ENCODE measurements around the gene ALG14.

The ALG14 gene

DNA sequence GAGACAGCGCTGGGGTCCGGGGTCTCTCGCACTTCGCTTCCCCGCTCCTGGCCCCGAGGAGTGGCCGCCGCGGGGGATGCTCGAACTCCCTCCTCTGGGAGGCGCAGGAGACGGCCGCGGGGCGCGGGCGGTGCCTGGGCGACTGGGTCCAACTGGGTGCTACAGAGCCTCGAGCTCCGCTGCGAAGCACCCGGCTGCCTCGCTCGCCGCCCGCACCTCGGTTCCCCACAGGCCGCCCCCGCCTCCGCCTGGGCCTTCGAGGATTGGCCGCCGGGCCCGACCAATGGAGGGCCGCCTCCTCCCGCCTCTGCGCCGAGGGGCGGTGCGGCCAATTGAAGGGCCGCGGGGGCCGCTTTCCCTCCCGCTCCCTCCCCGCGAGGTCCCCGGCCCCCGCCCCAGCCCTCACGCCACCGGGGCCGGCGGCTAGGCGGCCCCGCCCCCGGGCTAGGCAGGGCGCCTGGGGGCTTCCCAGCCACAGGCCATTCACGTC, 145.8 kb downstream of the ALG14 start, which contains the start of gene CNN3:
CNN3 (minus strand) TSS at position 196 of the 490 bp plus-strand sequence. CDS start 216 bp downstream, outside the sequence.
- peak; percentile 93 for DNase-seq (ENCODE audit: extremely low spot score)
- ChIA-PET POLR2A (interaction anchor here (0.5 to 2.1 kb wide), 10 partner anchors 9 to 146 kb away, joined by 3 to 9 read pairs (median 3); partner anchors contain the start of gene ALG14), CTCF (interaction anchor here (1.0 to 1.3 kb wide), 2 partner anchors 72 to 115 kb away, joined by 6 to 9 read pairs; no protein-coding TSS in a partner anchor)
- TF ChIP-seq BHLHE40 (IDR thresholded peaks at IDR 0.05; ENCODE audit: borderline replicate concordance) (no peak), ZNF384 (IDR thresholded peaks at IDR 0.05) (no peak), NFRKB (IDR thresholded peaks at IDR 0.05) (no peak), SP1 (IDR thresholded peaks at IDR 0.05) (no peak), HDGF (IDR thresholded peaks at IDR 0.05; ENCODE audit: borderline replicate concordance) (no peak), ELF4 (IDR thresholded peaks at IDR 0.05) (peak; percentile 34), L3MBTL2 (conservative IDR thresholded peaks at IDR 0.05) (peak; percentile 98), ARNT (IDR thresholded peaks at IDR 0.05) (no peak), FOXM1 (IDR thresholded peaks at IDR 0.05; ENCODE audit: borderline replicate concordance) (peak; percentile 20; the same call in 1 of the 2 replicates), CTBP1 (IDR thresholded peaks at IDR 0.05; ENCODE audit: borderline replicate concordance) (no peak), LEF1 (IDR thresholded peaks at IDR 0.05; ENCODE audit: borderline replicate concordance) (0 out of 2 replicates have a peak, but pooled peaks have one; percentile 38)
- TF ChIP-seq, protein P1, sequence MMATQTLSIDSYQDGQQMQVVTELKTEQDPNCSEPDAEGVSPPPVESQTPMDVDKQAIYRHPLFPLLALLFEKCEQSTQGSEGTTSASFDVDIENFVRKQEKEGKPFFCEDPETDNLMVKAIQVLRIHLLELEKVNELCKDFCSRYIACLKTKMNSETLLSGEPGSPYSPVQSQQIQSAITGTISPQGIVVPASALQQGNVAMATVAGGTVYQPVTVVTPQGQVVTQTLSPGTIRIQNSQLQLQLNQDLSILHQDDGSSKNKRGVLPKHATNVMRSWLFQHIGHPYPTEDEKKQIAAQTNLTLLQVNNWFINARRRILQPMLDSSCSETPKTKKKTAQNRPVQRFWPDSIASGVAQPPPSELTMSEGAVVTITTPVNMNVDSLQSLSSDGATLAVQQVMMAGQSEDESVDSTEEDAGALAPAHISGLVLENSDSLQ (IDR thresholded peaks at IDR 0.05), result no peak

DNA sequence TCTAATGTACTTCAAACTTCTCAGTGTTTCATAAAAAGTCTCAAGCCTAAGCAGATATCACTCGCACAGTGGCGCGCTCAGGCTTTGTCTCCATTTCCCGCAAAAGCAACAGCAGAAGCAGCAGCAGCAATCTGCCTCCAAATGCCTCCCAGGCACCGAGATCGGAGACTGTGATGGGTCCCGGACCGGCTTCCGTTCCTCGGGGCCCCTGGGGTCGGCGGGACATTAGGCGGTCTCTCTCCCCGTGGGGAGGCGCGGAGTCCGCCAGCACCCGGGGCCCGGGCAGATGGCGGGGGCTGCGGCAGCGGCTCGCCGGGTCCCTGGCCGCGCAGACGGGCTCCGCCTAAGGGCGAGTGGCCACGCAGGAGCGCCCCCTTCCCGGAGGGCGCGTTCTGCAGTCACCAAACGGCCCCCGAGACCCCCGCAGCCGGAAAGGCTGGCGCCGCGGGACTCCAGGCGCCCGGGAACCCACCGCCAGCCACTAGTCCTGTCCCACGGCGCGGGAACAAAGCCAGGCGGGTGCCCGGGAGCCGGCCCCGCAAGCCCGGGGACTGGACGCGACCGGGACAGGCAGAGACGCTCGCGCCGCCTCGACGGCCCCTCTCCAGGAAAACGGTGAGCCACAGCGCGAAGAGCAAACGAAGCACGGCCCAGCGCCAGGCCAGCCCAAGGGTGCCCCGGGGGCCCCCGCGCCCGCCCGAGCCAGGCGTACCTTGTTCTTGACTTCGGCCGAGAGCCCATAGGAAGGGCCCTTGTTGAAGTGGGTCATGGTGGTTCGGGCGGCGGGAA, 146.4 kb downstream of the ALG14 start:
- DNase-seq (ENCODE audit: extremely low spot score), result peak; percentile 72
- POLR2A ChIA-PET, result interaction anchor here (1.0 to 2.1 kb wide), 3 partner anchors 70 to 81 kb away, joined by 3 to 9 read pairs (median 3); no protein-coding TSS in a partner anchor
- CTCF ChIA-PET, result no interaction called here
- no peak for TF ChIP-seq SP1 (IDR thresholded peaks at IDR 0.05)
- TF ChIP-seq BHLHE40 (IDR thresholded peaks at IDR 0.05; ENCODE audit: borderline replicate concordance), result no peak
- no peak for TF ChIP-seq ARNT (IDR thresholded peaks at IDR 0.05)
- peak; percentile 20; the same call in 1 of the 2 replicates for TF ChIP-seq FOXM1 (IDR thresholded peaks at IDR 0.05; ENCODE audit: borderline replicate concordance)

DNA sequence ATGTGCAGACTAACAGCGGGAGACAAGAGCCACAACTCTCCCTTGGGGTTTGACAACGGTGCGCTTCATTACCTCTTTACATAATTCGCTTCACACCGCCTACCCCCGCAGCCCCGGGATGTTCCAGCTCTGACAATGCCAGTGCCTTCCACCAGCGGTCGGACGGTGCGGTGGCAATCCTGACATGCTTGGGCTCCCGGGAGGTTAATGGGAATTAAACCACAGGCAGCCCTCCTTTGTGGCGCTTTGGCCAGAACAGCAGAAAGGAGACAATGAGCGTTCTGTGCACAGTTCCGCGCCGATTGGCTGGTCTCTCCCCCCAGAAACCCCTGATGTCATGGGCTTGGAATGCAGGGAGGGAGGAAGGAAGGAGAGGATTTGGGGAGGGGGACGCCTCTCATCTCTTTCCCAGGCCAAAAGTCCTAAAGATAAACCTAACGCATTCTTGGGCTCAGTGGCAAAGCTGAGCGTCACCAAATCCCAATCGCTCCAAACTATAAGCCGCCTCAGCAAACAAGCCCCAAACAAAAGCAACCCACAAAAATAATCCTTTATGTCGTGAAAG, 147.1 kb downstream of the ALG14 start:
- TF ChIP-seq ELF4 (IDR thresholded peaks at IDR 0.05), result no peak
- TF ChIP-seq FOXK2 (IDR thresholded peaks at IDR 0.05), result no peak
- TF ChIP-seq FOXA1 (IDR thresholded peaks at IDR 0.05), result no peak
- no peak for TF ChIP-seq HDGF (IDR thresholded peaks at IDR 0.05; ENCODE audit: borderline replicate concordance)
- TF ChIP-seq FOXM1 (IDR thresholded peaks at IDR 0.05; ENCODE audit: borderline replicate concordance), result no peak
- TF ChIP-seq SP1 (IDR thresholded peaks at IDR 0.05), result no peak
- CTCF ChIA-PET, result no interaction called here
- POLR2A ChIA-PET, result interaction anchor here (1.0 to 1.1 kb wide), 2 partner anchors 33 to 70 kb away, joined by 3 read pairs; no protein-coding TSS in a partner anchor
- DNase-seq (ENCODE audit: extremely low spot score), result peak; percentile 78

DNA sequence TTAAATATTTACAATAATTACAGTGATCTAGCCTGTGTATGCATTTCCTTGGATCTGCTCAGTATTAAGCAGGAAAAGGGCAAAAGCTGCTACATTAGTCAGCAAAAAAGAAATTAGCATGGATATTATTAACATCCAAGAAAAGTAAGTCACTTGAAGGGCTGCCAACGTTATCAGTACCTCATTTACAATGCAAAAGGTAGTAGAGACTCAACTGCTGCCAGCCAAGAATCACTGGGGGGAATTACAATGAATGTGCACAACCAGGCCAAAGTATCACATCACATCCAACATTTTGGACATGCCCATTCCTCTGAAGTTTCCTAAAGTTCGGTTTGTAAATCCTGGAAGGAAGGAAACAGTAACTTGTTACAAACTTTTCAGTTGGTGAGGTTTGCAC, 147.7 kb downstream of the ALG14 start:
- TF ChIP-seq FOXA1 (IDR thresholded peaks at IDR 0.05), result no peak
- no peak for TF ChIP-seq BHLHE40 (IDR thresholded peaks at IDR 0.05; ENCODE audit: borderline replicate concordance)
- TF ChIP-seq HDGF (IDR thresholded peaks at IDR 0.05; ENCODE audit: borderline replicate concordance), result no peak
- TF ChIP-seq ZNF384 (IDR thresholded peaks at IDR 0.05), result no peak
- no peak for TF ChIP-seq FOXM1 (IDR thresholded peaks at IDR 0.05; ENCODE audit: borderline replicate concordance)
- TF ChIP-seq CTBP1 (IDR thresholded peaks at IDR 0.05; ENCODE audit: borderline replicate concordance), result no peak
- no peak for TF ChIP-seq FOXK2 (IDR thresholded peaks at IDR 0.05)
- TF ChIP-seq TARDBP (IDR thresholded peaks at IDR 0.05), result no peak
- TF ChIP-seq ARNT (IDR thresholded peaks at IDR 0.05), result no peak
- TF ChIP-seq L3MBTL2 (conservative IDR thresholded peaks at IDR 0.05), result no peak
- TF ChIP-seq SUZ12 (IDR thresholded peaks at IDR 0.05), result no peak
- TF ChIP-seq, protein P1 (IDR thresholded peaks at IDR 0.05), result no peak
- TF ChIP-seq ELF4 (IDR thresholded peaks at IDR 0.05), result no peak
- ChIA-PET POLR2A (interaction anchor here (1.0 to 1.1 kb wide), 2 partner anchors 33 to 69 kb away, joined by 3 read pairs; no protein-coding TSS in a partner anchor), CTCF (no interaction called here)

More for the DNA sequence above, 147.7 kb downstream of the ALG14 start:
- DNase-seq (ENCODE audit: extremely low spot score), result no peak
